Ascending aorta (tissue), 2 donors: Measurements from ENCODE around the gene SCYGR6. TPM values are rescaled to one million over a fixed set of nuclear protein-coding genes. Genes with fewer than 3 reads are reported as not detected.

ENCODE experiments used
- DNase-seq, 2 donors: peaks; one replicate each; pipeline ENCODE4 v3.0.0-alpha.2; 2019; ENCODE audit warnings: low spot score in 2 of 2
- H3K27ac ChIP-seq, 2 donors: fragments of 200-600 bp; sonication (generic); one replicate each; pipeline ENCODE4 v1.5.1; 2016 to 2017; ENCODE audit warnings: mild to moderate bottlenecking in 1 of 2
- H3K27me3 ChIP-seq: fragments of 200-600 bp; sonication (generic); one replicate; pipeline ENCODE4 v1.5.1; 2017
- H3K36me3 ChIP-seq, 2 donors: fragments of 200-600 bp; sonication (generic); one replicate each; pipeline ENCODE4 v1.5.1; 2016
- H3K4me1 ChIP-seq, 2 donors: fragments of 200-600 bp; sonication (generic); one replicate each; pipeline ENCODE4 v1.5.1; 2016 to 2017; ENCODE audit warnings: mild to moderate bottlenecking in 1 of 2
- H3K4me3 ChIP-seq, 2 donors: fragments of 200-600 bp; sonication (generic); one replicate each; pipeline ENCODE4 v1.5.1; 2016 to 2017; ENCODE audit warnings: mild to moderate bottlenecking in 1 of 2
- H3K9me3 ChIP-seq, 2 donors: fragments of 200-600 bp; sonication (generic); one replicate each; pipeline ENCODE4 v1.5.1; 2016
- CTCF ChIP-seq, 3 experiments: fragments of 200-600 bp in 2 of 3; fragments of 450-650 bp in 1 of 3; sonication (generic) in 2 of 3; IDR thresholded peaks; one replicate each; pipeline ENCODE4 v1.5.1; 2016 to 2019; ENCODE audit warnings: antibody characterized with exemption in 3 of 3, mild to moderate bottlenecking in 1 of 3, moderate library complexity in 1 of 3
- intact Hi-C: fragments of 100-400 bp; cut with DNase I; formaldehyde crosslinking; loops from one replicate; pipeline ENCODE4 v1.15.1; 2023
- total RNA-seq: library from RNA; depleted of rRNA; stranded (reverse); fragments of >200 nt; gene quantifications from one replicate; pipeline ENCODE4 v1.1.0, GENCODE V29; 2016

SCYGR6 gene
- not detected for total RNA-seq

DNA sequence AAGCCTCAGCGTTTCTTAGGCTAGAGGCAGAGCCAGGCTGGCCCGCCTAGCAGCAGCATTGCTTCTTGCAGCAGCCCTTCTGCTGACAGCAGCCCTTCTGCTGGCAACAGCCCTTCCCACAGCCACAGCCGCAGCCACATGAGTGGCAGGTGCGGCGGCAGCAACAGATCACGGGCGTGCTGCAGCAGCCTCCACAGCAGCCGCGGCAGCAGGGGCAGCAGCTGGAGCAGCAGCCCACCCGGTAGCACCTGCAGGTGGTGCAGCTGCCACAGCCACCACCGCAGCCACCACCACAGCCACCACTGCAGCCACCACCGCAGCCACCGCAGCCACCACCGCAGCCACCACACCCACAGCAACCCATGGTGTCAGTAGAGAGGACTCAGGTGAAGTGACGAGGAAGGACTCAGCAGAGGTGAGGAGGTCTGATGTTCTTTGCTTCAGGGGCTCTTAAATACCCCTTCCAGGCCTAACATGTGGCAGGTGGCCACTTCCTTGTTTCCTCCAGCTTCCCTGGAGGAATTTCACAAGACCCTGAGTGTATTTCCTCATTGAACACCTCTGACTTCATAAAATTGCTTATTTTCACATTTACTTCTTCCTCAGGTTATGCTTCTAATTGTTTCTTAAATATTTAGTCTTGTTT is at the start of gene SCYGR6:
TSS of gene SCYGR6 (minus strand) at position 364 of the 646 bp plus-strand sequence. CDS start at position 364, 0 bp downstream.
- Histone ChIP-seq H3K4me3 (no peak within 1 kb of the TSS), H3K27ac (no peak within 1 kb of the TSS), H3K36me3 (no peaks in the 10 kb centered on the region), H3K4me1 (no peaks in the 10 kb centered on the region), H3K9me3 (no peaks in the 10 kb centered on the region), H3K27me3 (no peaks in the 10 kb centered on the region)
- intact Hi-C loops, result no loop called here
- DNase-seq, result no peak
- TF ChIP-seq CTCF (IDR thresholded peaks at IDR 0.05), result no peak

DNA sequence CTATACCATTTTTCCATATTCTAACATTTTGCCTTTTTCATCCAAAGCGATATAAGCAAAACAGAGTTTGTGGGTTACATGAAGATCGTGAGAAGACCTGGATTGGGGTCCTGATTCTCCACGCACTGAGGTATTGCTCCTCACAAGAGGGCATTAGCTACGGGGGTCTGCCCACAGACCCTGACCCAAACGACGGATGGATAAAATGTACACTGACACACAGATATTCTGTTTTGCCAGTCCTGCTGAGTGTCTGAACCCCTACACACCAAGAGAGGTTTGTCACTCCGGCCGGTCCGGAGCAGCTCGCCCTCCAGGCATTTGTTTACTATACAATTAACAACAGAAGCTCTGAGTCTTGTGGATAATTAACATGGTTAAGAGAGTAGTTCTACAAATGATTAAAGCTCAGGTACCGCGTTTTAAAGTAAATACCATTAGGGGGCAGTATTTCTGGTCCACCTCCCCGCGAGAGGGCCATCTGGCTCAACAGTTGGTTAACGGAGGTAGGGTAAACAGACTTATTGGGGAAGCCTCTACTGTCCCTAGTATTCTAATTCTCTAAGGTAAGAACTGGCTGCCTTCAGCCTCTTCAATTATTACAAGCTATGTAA is 49.6 kb upstream of the SCYGR6 start:
- DNase-seq, result peak in 1 of 2 donors; percentile 18
- no peak for TF ChIP-seq CTCF (IDR thresholded peaks at IDR 0.05)
- no peak overlapping the region for H3K4me3 ChIP-seq
- H3K27ac ChIP-seq, result no peak overlapping the region
- intact Hi-C loops, result no loop called here
- no peaks in the 10 kb centered on the region for H3K4me1 ChIP-seq
- no peaks in the 10 kb centered on the region for H3K36me3 ChIP-seq
- no peaks in the 10 kb centered on the region for H3K27me3 ChIP-seq
- H3K9me3 ChIP-seq, result no peaks in the 10 kb centered on the region

DNA sequence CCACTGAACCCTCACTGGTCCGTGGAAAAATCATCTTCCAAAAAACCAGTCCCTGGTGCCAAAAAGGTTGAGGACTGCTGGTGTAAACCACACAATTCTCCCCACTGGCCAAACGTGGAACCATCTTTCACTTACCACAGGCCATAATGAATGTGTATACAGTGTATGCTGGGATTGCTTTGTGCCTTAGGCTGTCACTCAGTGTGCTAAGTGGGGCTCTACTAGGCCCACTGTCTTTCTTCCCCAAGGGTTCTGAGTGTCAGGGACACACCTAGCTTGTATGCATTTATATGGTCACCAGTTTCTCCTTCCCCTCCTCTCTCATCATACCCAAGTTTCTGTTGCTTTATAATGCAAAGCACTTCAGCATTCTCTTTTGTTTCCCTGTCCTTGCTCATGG is 48.4 kb upstream of the SCYGR6 start:
- Histone ChIP-seq H3K36me3 (no peaks in the 10 kb centered on the region), H3K27ac (no peak overlapping the region), H3K4me1 (no peaks in the 10 kb centered on the region), H3K9me3 (no peaks in the 10 kb centered on the region), H3K27me3 (no peaks in the 10 kb centered on the region), H3K4me3 (no peak overlapping the region)
- DNase-seq, result no peak
- intact Hi-C loops, result no loop called here
- no peak for TF ChIP-seq CTCF (IDR thresholded peaks at IDR 0.05)

- Histone ChIP-seq H3K27me3 (no peaks in the 10 kb centered on the region), H3K9me3 (no peaks in the 10 kb centered on the region), H3K27ac (no peak overlapping the region), H3K4me3 (no peak overlapping the region), H3K36me3 (no peaks in the 10 kb centered on the region), H3K4me1 (no peaks in the 10 kb centered on the region)
- DNase-seq, result no peak
- intact Hi-C loops, result no loop called here
- TF ChIP-seq CTCF (IDR thresholded peaks at IDR 0.05), result no peak
Measured at GRCh38 chr2:227772197-227772661, 47.7 kb upstream of the SCYGR6 start.

- TF ChIP-seq CTCF (IDR thresholded peaks at IDR 0.05), result no peak
- DNase-seq, result no peak
- Histone ChIP-seq H3K27me3 (no peaks in the 10 kb centered on the region), H3K4me3 (no peak overlapping the region), H3K4me1 (peaks cover 0 to 8% of the 10 kb centered on the region in 2 donors), H3K9me3 (no peaks in the 10 kb centered on the region), H3K27ac (no peak overlapping the region), H3K36me3 (no peaks in the 10 kb centered on the region)
- intact Hi-C loops, result loop anchor here (2.0 kb wide), 1 partner anchor 295 kb away; the partner anchor contains the start of gene AGFG1
Measured at GRCh38 chr2:227767830-227768229, 43.3 kb upstream of the SCYGR6 start.
